ENCODE results near the gene PEX6.
"Not testable (repeated sequence)": the region's sequence is repeated elsewhere in the genome, so short reads cannot be mapped to it uniquely, and the experiment has no call there.

PEX6 gene

GRCh38 chr6:42998205-42998604 lies 19.2 kb upstream of the PEX6 start:
- not testable (repeated sequence) for DNase-seq (ENCODE audit: low read depth)

GRCh38 chr6:42996513-42996912 lies 17.5 kb upstream of the PEX6 start:
- no peak for DNase-seq (ENCODE audit: low read depth)

GRCh38 chr6:42993445-42993844 lies 14.5 kb upstream of the PEX6 start:
- no peak for DNase-seq (ENCODE audit: low read depth)

- DNase-seq (ENCODE audit: low read depth), result no peak
Measured at GRCh38 chr6:42989923-42990322, 10.9 kb upstream of the PEX6 start.

- no peak for DNase-seq (ENCODE audit: low read depth)
Measured at GRCh38 chr6:42988486-42989020, 9.6 kb upstream of the PEX6 start.

- no peak for DNase-seq (ENCODE audit: low read depth)
Measured at GRCh38 chr6:42987533-42988451, 8.8 kb upstream of the PEX6 start.

GRCh38 chr6:42984924-42985475 lies 6.0 kb upstream of the PEX6 start:
- no peak for DNase-seq (ENCODE audit: low read depth)

- peak; percentile 90 for DNase-seq (ENCODE audit: low read depth)
Measured at GRCh38 chr6:42984001-42984923, 5.3 kb upstream of the PEX6 start, which contains the start of gene PPP2R5D. TSS of gene PPP2R5D (plus strand) at chr6:42984570. CDS start at chr6:42984678, 108 bp downstream.

GRCh38 chr6:42981836-42982235 lies 2.9 kb upstream of the PEX6 start:
- DNase-seq (ENCODE audit: low read depth), result no peak

GRCh38 chr6:42979523-42980177 lies 669 bp upstream of the PEX6 start:
- DNase-seq (ENCODE audit: low read depth), result no peak

- no peak for DNase-seq (ENCODE audit: low read depth)
Measured at GRCh38 chr6:42978487-42978838, 518 bp downstream of the PEX6 start.

GRCh38 chr6:42974919-42975505 lies 4.0 kb downstream of the PEX6 start:
- DNase-seq (ENCODE audit: low read depth), result no peak

- DNase-seq (ENCODE audit: low read depth), result no peak
Measured at GRCh38 chr6:42973926-42974325, 5.1 kb downstream of the PEX6 start.

- DNase-seq (ENCODE audit: low read depth), result no peak
Measured at GRCh38 chr6:42971746-42972327, 7.1 kb downstream of the PEX6 start.

GRCh38 chr6:42970871-42971612 lies 7.9 kb downstream of the PEX6 start:
- no peak for DNase-seq (ENCODE audit: low read depth)

GRCh38 chr6:42969934-42970333 lies 9.0 kb downstream of the PEX6 start:
- DNase-seq (ENCODE audit: low read depth), result no peak

- DNase-seq (ENCODE audit: low read depth), result no peak
Measured at GRCh38 chr6:42969431-42969830, 9.6 kb downstream of the PEX6 start.

GRCh38 chr6:42968783-42969182 lies 10.2 kb downstream of the PEX6 start:
- no peak for DNase-seq (ENCODE audit: low read depth)

GRCh38 chr6:42968126-42968701 lies 10.8 kb downstream of the PEX6 start:
- no peak for DNase-seq (ENCODE audit: low read depth)

- no peak for DNase-seq (ENCODE audit: low read depth)
Measured at GRCh38 chr6:42967228-42967627, 11.8 kb downstream of the PEX6 start.

Data from stimulated activated CD8-positive, alpha-beta memory T cell treated with anti-CD3 and anti-CD28 coated beads, Interleukin-12 subunit alpha, Interleukin-12 subunit beta, amount 100 ng/mL, for 4 hours (primary cell).